Gastroesophageal sphincter (tissue), 3 donors: ENCODE measurements around the gene IL18RAP.

ENCODE experiments used
- EP300 ChIP-seq: sonication (generic); formaldehyde crosslinking; IDR thresholded peaks from one replicate; pipeline ENCODE4 v1.6.1; 2017; ENCODE audit warnings: antibody characterized with exemption, mild to moderate bottlenecking
- POLR2A ChIP-seq, 2 donors: fragments of 450-650 bp; IDR thresholded peaks; one replicate each; pipeline ENCODE4 v1.6.1; 2017; ENCODE audit warnings: antibody characterized with exemption in 2 of 2, mild to moderate bottlenecking in 2 of 2, moderate library complexity in 1 of 2
- POLR2AphosphoS5 ChIP-seq: sonication (generic); formaldehyde crosslinking; IDR thresholded peaks from one replicate; pipeline ENCODE4 v1.6.1; 2017; ENCODE audit warnings: antibody characterized with exemption
- TF ChIP-seq, protein P1 (sequence below), 4 experiments: fragments of 200-600 bp in 2 of 4; fragments of 450-650 bp in 2 of 4; sonication (generic) in 1 of 4; IDR thresholded peaks; one replicate each; pipeline ENCODE4 v1.5.1; 2017 to 2019; ENCODE audit warnings: antibody characterized with exemption in 4 of 4, mild to moderate bottlenecking in 2 of 4, moderate library complexity in 2 of 4

DNA sequence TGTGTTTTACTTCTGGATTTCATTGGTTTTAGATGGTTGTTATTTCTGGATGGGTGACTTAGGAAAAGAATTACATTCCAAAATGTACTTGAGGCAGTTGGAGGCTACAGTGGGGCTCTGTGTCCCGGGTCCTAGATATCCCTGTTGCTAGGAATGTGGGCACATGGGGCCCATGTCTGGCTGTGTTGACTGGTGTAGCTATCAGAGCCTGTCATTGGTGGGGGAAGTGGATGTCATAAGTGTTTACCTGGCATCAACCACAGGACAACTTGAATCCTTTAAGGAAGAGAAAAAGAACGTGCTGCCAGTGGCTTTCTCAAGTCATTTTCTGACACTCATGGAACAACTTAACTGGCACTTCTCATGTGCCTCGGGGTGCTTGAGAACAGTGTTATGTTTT is 37.0 kb upstream of the IL18RAP start:
- TF ChIP-seq, protein P1, sequence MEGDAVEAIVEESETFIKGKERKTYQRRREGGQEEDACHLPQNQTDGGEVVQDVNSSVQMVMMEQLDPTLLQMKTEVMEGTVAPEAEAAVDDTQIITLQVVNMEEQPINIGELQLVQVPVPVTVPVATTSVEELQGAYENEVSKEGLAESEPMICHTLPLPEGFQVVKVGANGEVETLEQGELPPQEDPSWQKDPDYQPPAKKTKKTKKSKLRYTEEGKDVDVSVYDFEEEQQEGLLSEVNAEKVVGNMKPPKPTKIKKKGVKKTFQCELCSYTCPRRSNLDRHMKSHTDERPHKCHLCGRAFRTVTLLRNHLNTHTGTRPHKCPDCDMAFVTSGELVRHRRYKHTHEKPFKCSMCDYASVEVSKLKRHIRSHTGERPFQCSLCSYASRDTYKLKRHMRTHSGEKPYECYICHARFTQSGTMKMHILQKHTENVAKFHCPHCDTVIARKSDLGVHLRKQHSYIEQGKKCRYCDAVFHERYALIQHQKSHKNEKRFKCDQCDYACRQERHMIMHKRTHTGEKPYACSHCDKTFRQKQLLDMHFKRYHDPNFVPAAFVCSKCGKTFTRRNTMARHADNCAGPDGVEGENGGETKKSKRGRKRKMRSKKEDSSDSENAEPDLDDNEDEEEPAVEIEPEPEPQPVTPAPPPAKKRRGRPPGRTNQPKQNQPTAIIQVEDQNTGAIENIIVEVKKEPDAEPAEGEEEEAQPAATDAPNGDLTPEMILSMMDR (IDR thresholded peaks at IDR 0.05), result no peak
- TF ChIP-seq POLR2A (IDR thresholded peaks at IDR 0.05), result no peak
- TF ChIP-seq POLR2AphosphoS5, result no peak
- TF ChIP-seq EP300, result no peak
